Nephron (organoid): ENCODE data around the gene DUSP2.

Experiments used
- H3K27ac Mint-ChIP-seq, 3 experiments: 2 replicates each; pipeline ENCODE4 v1.8.0; 2020; ENCODE audit warnings: mixed read lengths in 3 of 3, mild to moderate bottlenecking in 2 of 3, moderate library complexity in 1 of 3
- H3K27me3 Mint-ChIP-seq: 2 replicates; pipeline ENCODE4 v1.8.0; 2021; ENCODE audit warnings: low read depth, mild to moderate bottlenecking, moderate library complexity, mixed read lengths
- H3K36me3 Mint-ChIP-seq: 2 replicates; pipeline ENCODE4 v1.8.0; 2020; ENCODE audit warnings: low read depth, mixed read lengths
- H3K4me1 Mint-ChIP-seq: 2 replicates; pipeline ENCODE4 v1.8.0; 2020; ENCODE audit warnings: mixed read lengths
- H3K4me3 Mint-ChIP-seq, 3 experiments: 2 replicates each; pipeline ENCODE4 v1.8.0; 2020; ENCODE audit warnings: mild to moderate bottlenecking in 3 of 3, mixed read lengths in 3 of 3, moderate library complexity in 2 of 3
- H3K9me3 Mint-ChIP-seq: 2 replicates; pipeline ENCODE4 v1.8.0; 2020; ENCODE audit warnings: mixed read lengths
- TF ChIP-seq, protein P1 (sequence below), 3 experiments: fragments of 200-600 bp; sonication (generic); IDR thresholded peaks; one replicate each; pipeline ENCODE4 v1.5.0; 2021; ENCODE audit warnings: antibody characterized with exemption in 3 of 3; ENCODE audit not compliant: unreplicated experiment in 3 of 3

DUSP2 gene

DNA sequence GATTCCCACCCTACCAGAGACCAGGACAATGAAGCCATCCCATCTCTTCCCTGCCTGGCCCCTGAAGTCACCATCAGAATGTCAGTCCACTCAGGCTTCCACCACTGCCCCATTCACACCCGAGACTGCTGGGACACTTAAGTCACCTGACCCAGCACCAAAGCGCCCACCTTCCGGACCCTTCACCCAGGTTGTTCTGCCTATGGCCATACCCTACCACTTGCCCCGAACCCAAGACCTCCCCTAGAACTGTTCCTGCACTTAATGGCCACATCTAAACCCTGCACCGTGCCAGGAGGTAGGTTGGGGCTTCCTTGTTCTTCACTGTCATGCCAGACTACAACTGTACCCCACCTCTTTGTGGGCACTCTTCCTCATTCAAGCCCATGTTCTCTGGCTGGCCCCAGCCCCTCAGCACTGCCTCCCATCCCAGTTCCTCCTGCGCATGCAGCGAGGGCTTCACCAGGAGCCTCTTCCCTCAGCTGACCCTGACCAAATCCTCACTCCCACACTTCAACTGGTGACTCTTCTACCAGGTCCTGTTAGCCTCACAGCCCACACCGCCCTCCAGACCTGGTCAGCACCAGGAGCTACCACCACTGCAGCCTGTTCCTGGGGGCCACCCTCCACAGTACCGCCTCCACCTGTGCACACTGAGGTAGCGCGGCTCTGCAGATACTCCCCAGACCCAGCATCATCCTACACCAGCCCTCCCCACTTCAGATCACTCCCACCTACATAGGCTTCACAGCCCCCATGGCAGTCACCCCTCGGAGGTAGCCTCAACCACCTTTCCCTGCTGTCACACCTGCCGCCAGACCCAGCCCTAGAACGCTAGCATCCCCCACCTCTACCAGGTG is 20.6 kb downstream of the DUSP2 start:
- Mint-ChIP-seq H3K4me1 (peaks cover 11% of the 10 kb centered on the region), H3K27ac (no peak overlapping the region), H3K9me3 (no peaks in the 10 kb centered on the region), H3K36me3 (no peaks in the 10 kb centered on the region), H3K27me3 (peaks cover 37% of the 10 kb centered on the region), H3K4me3 (no peak overlapping the region)
- TF ChIP-seq, protein P1, sequence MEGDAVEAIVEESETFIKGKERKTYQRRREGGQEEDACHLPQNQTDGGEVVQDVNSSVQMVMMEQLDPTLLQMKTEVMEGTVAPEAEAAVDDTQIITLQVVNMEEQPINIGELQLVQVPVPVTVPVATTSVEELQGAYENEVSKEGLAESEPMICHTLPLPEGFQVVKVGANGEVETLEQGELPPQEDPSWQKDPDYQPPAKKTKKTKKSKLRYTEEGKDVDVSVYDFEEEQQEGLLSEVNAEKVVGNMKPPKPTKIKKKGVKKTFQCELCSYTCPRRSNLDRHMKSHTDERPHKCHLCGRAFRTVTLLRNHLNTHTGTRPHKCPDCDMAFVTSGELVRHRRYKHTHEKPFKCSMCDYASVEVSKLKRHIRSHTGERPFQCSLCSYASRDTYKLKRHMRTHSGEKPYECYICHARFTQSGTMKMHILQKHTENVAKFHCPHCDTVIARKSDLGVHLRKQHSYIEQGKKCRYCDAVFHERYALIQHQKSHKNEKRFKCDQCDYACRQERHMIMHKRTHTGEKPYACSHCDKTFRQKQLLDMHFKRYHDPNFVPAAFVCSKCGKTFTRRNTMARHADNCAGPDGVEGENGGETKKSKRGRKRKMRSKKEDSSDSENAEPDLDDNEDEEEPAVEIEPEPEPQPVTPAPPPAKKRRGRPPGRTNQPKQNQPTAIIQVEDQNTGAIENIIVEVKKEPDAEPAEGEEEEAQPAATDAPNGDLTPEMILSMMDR (IDR thresholded peaks at IDR 0.05; ENCODE audit: unreplicated experiment in 3 of 3) = no peak

DNA sequence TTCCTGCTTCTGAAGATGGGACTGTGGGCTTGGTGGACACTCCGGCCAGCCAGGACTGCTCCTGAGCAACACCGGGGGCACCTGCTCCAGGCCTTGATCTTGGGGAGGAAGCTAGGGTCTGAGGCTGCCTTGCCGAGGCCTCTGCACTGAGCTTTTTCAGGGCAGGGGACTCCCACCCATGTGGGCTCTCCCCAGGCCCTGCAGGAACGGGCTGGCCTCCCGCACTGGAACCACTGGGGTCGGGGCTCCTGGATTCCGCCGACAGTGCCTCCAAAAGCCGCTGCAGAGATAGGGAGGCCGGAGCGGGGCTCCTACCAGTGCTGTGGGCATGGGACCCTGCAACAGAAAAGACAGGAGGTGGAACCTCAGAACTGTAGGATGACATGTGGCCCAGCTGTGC is 21.3 kb downstream of the DUSP2 start:
- Mint-ChIP-seq H3K36me3 (no peaks in the 10 kb centered on the region), H3K4me1 (peaks cover 16% of the 10 kb centered on the region), H3K27ac (no peak overlapping the region)

DNA sequence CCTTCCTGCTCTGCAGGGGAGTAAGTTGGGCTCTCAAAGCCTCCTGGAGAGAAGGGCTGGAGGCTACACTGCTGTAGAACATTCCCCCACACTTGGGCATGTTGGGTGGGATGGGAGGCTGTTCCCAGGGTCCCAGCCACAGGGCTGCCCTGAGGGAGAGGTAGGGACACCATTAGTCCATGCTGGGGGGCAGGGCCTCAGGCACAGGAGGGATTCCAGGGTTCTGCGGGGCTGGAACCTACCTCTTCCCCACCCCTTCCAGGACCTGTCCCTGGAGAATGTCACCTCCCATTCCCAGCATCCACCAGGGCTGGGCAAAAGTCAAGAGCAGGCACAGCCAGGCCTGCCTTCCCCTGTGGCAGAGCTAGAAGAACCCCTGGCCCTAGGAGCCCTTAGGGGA is 21.9 kb downstream of the DUSP2 start:
- Mint-ChIP-seq H3K36me3 (no peaks in the 10 kb centered on the region), H3K4me1 (peaks cover 19% of the 10 kb centered on the region), H3K27me3 (peaks cover 42% of the 10 kb centered on the region), H3K4me3 (no peak overlapping the region), H3K27ac (no peak overlapping the region), H3K9me3 (no peaks in the 10 kb centered on the region)
- TF ChIP-seq, protein P1 (IDR thresholded peaks at IDR 0.05; ENCODE audit: unreplicated experiment in 3 of 3) = no peak

More for the DNA sequence above, 21.3 kb downstream of the DUSP2 start:
- Mint-ChIP-seq H3K4me3 (no peak overlapping the region), H3K9me3 (no peaks in the 10 kb centered on the region), H3K27me3 (peaks cover 38% of the 10 kb centered on the region)
- TF ChIP-seq, protein P1 (IDR thresholded peaks at IDR 0.05; ENCODE audit: unreplicated experiment in 3 of 3) = no peak

DNA sequence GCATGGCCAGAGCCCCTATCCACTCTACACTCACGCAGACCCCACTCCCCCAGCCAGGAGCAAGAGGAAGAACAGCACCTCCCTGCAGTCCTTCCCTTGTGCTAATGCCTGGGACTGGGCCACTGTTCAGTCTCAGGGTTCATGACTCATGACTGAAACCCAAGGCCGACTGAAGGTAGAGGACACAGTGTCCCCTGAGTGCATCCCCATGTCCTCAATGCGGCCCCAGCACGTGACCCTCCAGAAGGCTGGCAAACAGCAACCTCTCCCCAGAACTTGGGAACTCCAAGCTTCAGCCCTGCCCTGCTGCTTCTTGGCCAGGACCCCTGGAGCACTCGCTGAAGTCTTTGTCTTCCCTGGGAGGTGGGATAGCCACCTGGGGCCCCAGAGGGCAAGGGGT is 22.8 kb downstream of the DUSP2 start:
- no peaks in the 10 kb centered on the region for H3K36me3 Mint-ChIP-seq
- H3K4me3 Mint-ChIP-seq = no peak overlapping the region
- TF ChIP-seq, protein P1 (IDR thresholded peaks at IDR 0.05; ENCODE audit: unreplicated experiment in 3 of 3) = no peak
- H3K27ac Mint-ChIP-seq = no peak overlapping the region
- no peaks in the 10 kb centered on the region for H3K9me3 Mint-ChIP-seq
- H3K4me1 Mint-ChIP-seq = peaks cover 19% of the 10 kb centered on the region
- peaks cover 49% of the 10 kb centered on the region for H3K27me3 Mint-ChIP-seq

DNA sequence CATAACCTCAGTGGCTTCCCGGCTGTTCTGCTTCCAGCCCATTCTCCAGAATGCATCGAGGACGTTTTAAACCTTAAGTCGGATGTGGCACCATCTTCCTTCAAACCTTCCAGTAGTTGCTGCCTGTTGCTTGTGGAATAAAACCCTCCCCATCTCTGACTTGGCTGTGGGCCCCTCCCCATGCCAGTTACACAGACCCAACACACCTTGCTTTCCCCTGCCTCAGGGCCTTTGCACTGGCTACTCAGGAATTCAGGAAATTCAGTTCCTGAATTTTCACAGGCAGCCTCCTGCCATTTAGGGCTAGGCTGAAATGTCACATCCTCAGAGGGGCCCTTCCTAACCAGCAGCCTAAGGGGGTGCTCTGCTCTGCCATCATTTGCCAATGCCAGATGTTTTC is 23.8 kb downstream of the DUSP2 start:
- H3K9me3 Mint-ChIP-seq = no peaks in the 10 kb centered on the region
- H3K4me3 Mint-ChIP-seq = no peak overlapping the region
- no peak overlapping the region for H3K27ac Mint-ChIP-seq

More for the DNA sequence above, 23.8 kb downstream of the DUSP2 start:
- TF ChIP-seq, protein P1 (IDR thresholded peaks at IDR 0.05; ENCODE audit: unreplicated experiment in 3 of 3) = no peak
- Mint-ChIP-seq H3K36me3 (no peaks in the 10 kb centered on the region), H3K27me3 (peaks cover 47% of the 10 kb centered on the region), H3K4me1 (peaks cover 19% of the 10 kb centered on the region)
